WTC11 (cell line): ENCODE measurements around the gene GPC1. TPM values are rescaled to one million over a fixed set of nuclear protein-coding genes. Genes with fewer than 3 reads are reported as not detected.

Experiments used
- ATAC-seq: fragments of 200-7000 bp; cut with Tn5 transposase; 2 replicates; pipeline ENCODE4 v1.10.0; 2021; ENCODE audit warnings: mild to moderate bottlenecking, moderate library complexity
- CTCF ChIA-PET: fragments of 300-600 bp; sonication (Branson Sonifier 250); formaldehyde crosslinking; loops from one replicate; lab custom pipeline; 2021; ENCODE audit warnings: antibody characterized with exemption; lab: Charles Lee
- POLR2A ChIA-PET: fragments of 350-600 bp; sonication (Branson Sonifier 250); formaldehyde crosslinking; loops from one replicate; lab custom pipeline; 2021; ENCODE audit warnings: antibody characterized with exemption; lab: Charles Lee
- DNase-seq: peaks from one replicate; pipeline ENCODE4 v3.0.0; 2021; ENCODE audit warnings: low spot score
- H3K27ac Mint-ChIP-seq: 2 replicates; pipeline ENCODE4 v1.8.0; 2021; ENCODE audit warnings: mixed read lengths
- H3K27me3 Mint-ChIP-seq: 2 replicates; pipeline ENCODE4 v1.8.0; 2021; ENCODE audit warnings: low read depth, mild to moderate bottlenecking, moderate library complexity, mixed read lengths
- H3K36me3 Mint-ChIP-seq: 2 replicates; pipeline ENCODE4 v1.8.0; 2021; ENCODE audit warnings: mixed read lengths
- H3K4me1 Mint-ChIP-seq: 2 replicates; pipeline ENCODE4 v1.8.0; 2022; ENCODE audit warnings: mixed read lengths
- H3K4me3 Mint-ChIP-seq: 2 replicates; pipeline ENCODE4 v1.8.0; 2021; ENCODE audit warnings: mild to moderate bottlenecking, moderate library complexity, mixed read lengths
- H3K9me3 Mint-ChIP-seq: 2 replicates; pipeline ENCODE4 v1.8.0; 2021; ENCODE audit warnings: mixed read lengths
- AR ChIP-seq: fragments of 250-450 bp; sonication (Bioruptor Pico); IDR thresholded peaks from 2 replicates; pipeline ENCODE4 v1.9.0; 2021; ENCODE audit warnings: mild to moderate bottlenecking
- ATF1 ChIP-seq: sonication (generic); formaldehyde crosslinking; IDR thresholded peaks from 2 replicates; pipeline ENCODE4 v1.8.1; 2023; ENCODE audit warnings: mild to moderate bottlenecking, moderate library complexity, missing genetic modification reagents
- CBFB ChIP-seq: sonication (generic); formaldehyde crosslinking; IDR thresholded peaks from 2 replicates; pipeline ENCODE4 v1.8.1; 2022; ENCODE audit warnings: mild to moderate bottlenecking, low read depth, missing genetic modification reagents
- CREB1 ChIP-seq: sonication (generic); formaldehyde crosslinking; IDR thresholded peaks from 2 replicates; pipeline ENCODE4 v1.8.0; 2023; ENCODE audit warnings: mild to moderate bottlenecking, missing genetic modification reagents
- CREM ChIP-seq: sonication (generic); formaldehyde crosslinking; IDR thresholded peaks from 2 replicates; pipeline ENCODE4 v1.8.1; 2022; ENCODE audit warnings: mild to moderate bottlenecking, missing genetic modification reagents, moderate library complexity
- GABPB1 ChIP-seq: sonication (generic); formaldehyde crosslinking; IDR thresholded peaks from 2 replicates; pipeline ENCODE4 v1.8.1; 2023; ENCODE audit warnings: mild to moderate bottlenecking, missing genetic modification reagents
- GRHL2 ChIP-seq: fragments of 250-450 bp; sonication (Bioruptor Pico); IDR thresholded peaks from 2 replicates; pipeline ENCODE4 v1.8.0; 2022; ENCODE audit warnings: mild to moderate bottlenecking, moderate library complexity; ENCODE audit not compliant: insufficient replicate concordance, severe bottlenecking
- JAZF1 ChIP-seq: fragments of 250-450 bp; sonication (Bioruptor Pico); IDR thresholded peaks from 2 replicates; pipeline ENCODE4 v1.9.0; 2021; ENCODE audit warnings: moderate library complexity, mild to moderate bottlenecking, inconsistent platforms
- NFATC4 ChIP-seq: fragments of 250-450 bp; sonication (Bioruptor Pico); IDR thresholded peaks from 2 replicates; pipeline ENCODE4 v1.9.0; 2021; ENCODE audit warnings: mild to moderate bottlenecking
- NFE2L1 ChIP-seq: sonication (generic); formaldehyde crosslinking; IDR thresholded peaks from 2 replicates; pipeline ENCODE4 v1.8.1; 2023; ENCODE audit warnings: missing genetic modification reagents
- NR3C1 ChIP-seq: sonication (generic); formaldehyde crosslinking; conservative IDR thresholded peaks from 2 replicates; pipeline ENCODE4 v1.8.1; 2023; ENCODE audit warnings: low read depth, mild to moderate bottlenecking, missing genetic modification reagents
- TEAD4 ChIP-seq: sonication (generic); formaldehyde crosslinking; IDR thresholded peaks from 2 replicates; pipeline ENCODE4 v1.8.0; 2022; ENCODE audit warnings: mild to moderate bottlenecking, missing genetic modification reagents
- TP53 ChIP-seq: sonication (generic); formaldehyde crosslinking; IDR thresholded peaks from 2 replicates; pipeline ENCODE4 v1.8.1; 2023; ENCODE audit warnings: mild to moderate bottlenecking, missing genetic modification reagents
- USF2 ChIP-seq: sonication (generic); formaldehyde crosslinking; IDR thresholded peaks from 2 replicates; pipeline ENCODE4 v1.8.1; 2023; ENCODE audit warnings: mild to moderate bottlenecking, missing genetic modification reagents, moderate library complexity
- ZNF219 ChIP-seq: sonication (generic); formaldehyde crosslinking; IDR thresholded peaks from 2 replicates; pipeline ENCODE4 v1.8.0; 2023; ENCODE audit warnings: missing genetic modification reagents, mild to moderate bottlenecking, borderline replicate concordance
- ZNF232 ChIP-seq: sonication (generic); formaldehyde crosslinking; IDR thresholded peaks from 2 replicates; pipeline ENCODE4 v1.8.0; 2022; ENCODE audit warnings: mild to moderate bottlenecking, missing genetic modification reagents
- ZNF317 ChIP-seq: sonication (generic); formaldehyde crosslinking; IDR thresholded peaks from 2 replicates; pipeline ENCODE4 v1.8.1; 2023; ENCODE audit warnings: low read depth, mild to moderate bottlenecking, moderate library complexity, missing genetic modification reagents, borderline replicate concordance
- total RNA-seq: library from RNA; stranded (reverse); gene quantifications from 3 replicates; pipeline ENCODE4 v1.2.3, GENCODE V29; 2021
- TF ChIP-seq, protein P1 (sequence below): sonication (generic); formaldehyde crosslinking; IDR thresholded peaks from 2 replicates; pipeline ENCODE4 v1.8.1; 2023; ENCODE audit warnings: mild to moderate bottlenecking, missing genetic modification reagents, moderate library complexity
- TF ChIP-seq, protein P2 (sequence below): sonication (generic); formaldehyde crosslinking; IDR thresholded peaks from 2 replicates; pipeline ENCODE4 v1.8.1; 2022; ENCODE audit warnings: low read depth, mild to moderate bottlenecking, moderate library complexity, missing genetic modification reagents, borderline replicate concordance
- TF ChIP-seq, protein P3 (sequence below): sonication (generic); formaldehyde crosslinking; IDR thresholded peaks from 2 replicates; pipeline ENCODE4 v1.8.0; 2023; ENCODE audit warnings: missing genetic modification reagents
- TF ChIP-seq, protein P4 (sequence below): sonication (generic); formaldehyde crosslinking; conservative IDR thresholded peaks from 2 replicates; pipeline ENCODE4 v1.8.1; 2022; ENCODE audit warnings: mild to moderate bottlenecking, missing genetic modification reagents

The GPC1 gene
- total RNA-seq, 1 experiment from 2014 or later = 41.5 TPM

GRCh38 chr2:240507060-240507777 lies 71.8 kb downstream of the GPC1 start:
- no peaks in the 10 kb centered on the region for H3K36me3 Mint-ChIP-seq

DNA sequence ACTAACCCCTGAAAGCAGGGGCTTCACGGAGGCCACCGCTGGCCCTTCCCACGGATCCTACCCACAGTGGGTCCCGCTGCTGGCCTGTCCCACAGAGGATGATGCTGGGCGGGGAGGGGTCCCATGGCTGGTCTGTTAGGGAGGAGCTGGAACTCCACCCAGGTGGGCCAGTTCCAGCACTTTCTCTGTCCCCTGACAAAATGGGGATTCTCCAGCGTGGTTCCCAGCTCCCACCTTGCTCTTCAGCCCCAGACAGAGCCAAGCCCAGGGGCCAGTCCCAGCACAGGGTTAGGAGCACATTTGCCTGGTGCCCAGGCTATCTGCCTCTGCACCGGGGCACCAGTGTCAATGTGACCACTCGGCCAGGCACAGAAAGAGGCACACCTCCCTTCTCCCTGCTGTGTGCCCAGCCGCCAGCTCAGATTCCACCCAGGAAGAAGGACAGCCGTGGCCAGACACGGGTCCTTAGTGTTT lies 72.4 kb downstream of the GPC1 start:
- Mint-ChIP-seq H3K4me3 (no peak overlapping the region), H3K36me3 (no peaks in the 10 kb centered on the region), H3K9me3 (no peaks in the 10 kb centered on the region), H3K4me1 (no peaks in the 10 kb centered on the region), H3K27me3 (no peaks in the 10 kb centered on the region), H3K27ac (no peak overlapping the region)
- ATAC-seq (no peak), DNase-seq (no peak)
- POLR2A ChIA-PET = no interaction called here
- CTCF ChIA-PET = interaction anchor here (1.7 kb wide), 1 partner anchor 11 kb away, joined by 4 read pairs; no protein-coding TSS in a partner anchor
- TF ChIP-seq, protein P1, sequence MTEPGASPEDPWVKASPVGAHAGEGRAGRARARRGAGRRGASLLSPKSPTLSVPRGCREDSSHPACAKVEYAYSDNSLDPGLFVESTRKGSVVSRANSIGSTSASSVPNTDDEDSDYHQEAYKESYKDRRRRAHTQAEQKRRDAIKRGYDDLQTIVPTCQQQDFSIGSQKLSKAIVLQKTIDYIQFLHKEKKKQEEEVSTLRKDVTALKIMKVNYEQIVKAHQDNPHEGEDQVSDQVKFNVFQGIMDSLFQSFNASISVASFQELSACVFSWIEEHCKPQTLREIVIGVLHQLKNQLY (CRISPR knock-in tag) = no peak
- no peak for TF ChIP-seq JAZF1 (CRISPR knock-in tag)
- no peak for TF ChIP-seq NFE2L1 (CRISPR knock-in tag)
- no peak for TF ChIP-seq AR
- no peak for TF ChIP-seq TEAD4 (CRISPR knock-in tag)
- TF ChIP-seq NFATC4 = no peak
- TF ChIP-seq ZNF317 = no peak
- no peak for TF ChIP-seq USF2 (CRISPR knock-in tag)
- TF ChIP-seq, protein P2, sequence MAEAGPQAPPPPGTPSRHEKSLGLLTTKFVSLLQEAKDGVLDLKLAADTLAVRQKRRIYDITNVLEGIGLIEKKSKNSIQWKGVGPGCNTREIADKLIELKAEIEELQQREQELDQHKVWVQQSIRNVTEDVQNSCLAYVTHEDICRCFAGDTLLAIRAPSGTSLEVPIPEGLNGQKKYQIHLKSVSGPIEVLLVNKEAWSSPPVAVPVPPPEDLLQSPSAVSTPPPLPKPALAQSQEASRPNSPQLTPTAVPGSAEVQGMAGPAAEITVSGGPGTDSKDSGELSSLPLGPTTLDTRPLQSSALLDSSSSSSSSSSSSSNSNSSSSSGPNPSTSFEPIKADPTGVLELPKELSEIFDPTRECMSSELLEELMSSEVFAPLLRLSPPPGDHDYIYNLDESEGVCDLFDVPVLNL (CRISPR knock-in tag) = no peak
- TF ChIP-seq NR3C1 (CRISPR knock-in tag) = no peak

More at GRCh38 chr2:240507060-240507777, 71.8 kb downstream of the GPC1 start:
- ChIA-PET POLR2A (no interaction called here), CTCF (interaction anchor here (1.7 kb wide), 1 partner anchor 10 kb away, joined by 4 read pairs; no protein-coding TSS in a partner anchor)
- no peak overlapping the region for H3K4me3 Mint-ChIP-seq
- H3K9me3 Mint-ChIP-seq = no peaks in the 10 kb centered on the region
- no peak overlapping the region for H3K27ac Mint-ChIP-seq
- peaks cover 2% of the 10 kb centered on the region; the same call in 1 of the 2 replicates for H3K27me3 Mint-ChIP-seq
- DNase-seq (no peak), ATAC-seq (no peak)
- no peak for TF ChIP-seq ZNF232 (CRISPR knock-in tag)
- no peak for TF ChIP-seq CREM
- TF ChIP-seq TEAD4 (CRISPR knock-in tag) = no peak
- TF ChIP-seq, protein P3, sequence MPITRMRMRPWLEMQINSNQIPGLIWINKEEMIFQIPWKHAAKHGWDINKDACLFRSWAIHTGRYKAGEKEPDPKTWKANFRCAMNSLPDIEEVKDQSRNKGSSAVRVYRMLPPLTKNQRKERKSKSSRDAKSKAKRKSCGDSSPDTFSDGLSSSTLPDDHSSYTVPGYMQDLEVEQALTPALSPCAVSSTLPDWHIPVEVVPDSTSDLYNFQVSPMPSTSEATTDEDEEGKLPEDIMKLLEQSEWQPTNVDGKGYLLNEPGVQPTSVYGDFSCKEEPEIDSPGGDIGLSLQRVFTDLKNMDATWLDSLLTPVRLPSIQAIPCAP (CRISPR knock-in tag) = no peak
- TF ChIP-seq, protein P4, sequence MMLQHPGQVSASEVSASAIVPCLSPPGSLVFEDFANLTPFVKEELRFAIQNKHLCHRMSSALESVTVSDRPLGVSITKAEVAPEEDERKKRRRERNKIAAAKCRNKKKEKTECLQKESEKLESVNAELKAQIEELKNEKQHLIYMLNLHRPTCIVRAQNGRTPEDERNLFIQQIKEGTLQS (CRISPR knock-in tag) = no peak
- TF ChIP-seq GRHL2 (CRISPR knock-in tag) = no peak
- no peak for TF ChIP-seq ATF1 (CRISPR knock-in tag)
- TF ChIP-seq, protein P2 (CRISPR knock-in tag) = no peak
- no peak for TF ChIP-seq TP53 (CRISPR knock-in tag)
- no peak for TF ChIP-seq CBFB (CRISPR knock-in tag)
- no peak for TF ChIP-seq AR
- TF ChIP-seq GABPB1 (CRISPR knock-in tag) = no peak
- TF ChIP-seq ZNF219 (CRISPR knock-in tag) = no peak
- no peak for TF ChIP-seq CREB1
- no peaks in the 10 kb centered on the region for H3K4me1 Mint-ChIP-seq
